Mucosa of descending colon (tissue), 3 donors: ENCODE results near the gene SPACDR. TPM values are rescaled to one million over a fixed set of nuclear protein-coding genes. Genes with fewer than 3 reads are reported as not detected.

Source experiments
- ATAC-seq: fragments of 200-7000 bp; cut with Tn5 transposase; one replicate; pipeline ENCODE4 v1.9.1; 2020; ENCODE audit warnings: mild to moderate bottlenecking, moderate library complexity
- DNase-seq, 3 donors: peaks; one replicate each; pipeline ENCODE4 v3.0.0-alpha.2; 2020
- H3K36me3 ChIP-seq: fragments of 200-600 bp; one replicate; pipeline ENCODE4 v1.8.0; 2021; ENCODE audit warnings: low read depth, mild to moderate bottlenecking
- H3K4me1 ChIP-seq: fragments of 200-600 bp; one replicate; pipeline ENCODE4 v1.8.0; 2021; ENCODE audit warnings: low read depth, mild to moderate bottlenecking
- H3K4me3 ChIP-seq: fragments of 200-600 bp; one replicate; pipeline ENCODE4 v1.8.0; 2021; ENCODE audit warnings: mild to moderate bottlenecking
- H3K9me3 ChIP-seq: fragments of 200-600 bp; one replicate; pipeline ENCODE4 v1.8.0; 2021; ENCODE audit warnings: mild to moderate bottlenecking
- CTCF ChIP-seq: fragments of 200-600 bp; IDR thresholded peaks from one replicate; pipeline ENCODE4 v1.8.0; 2022; ENCODE audit warnings: antibody characterized with exemption, mild to moderate bottlenecking
- intact Hi-C, 2 donors: fragments of 100-400 bp; cut with DNase I in 1 of 2; cut with micrococcal nuclease in 1 of 2; formaldehyde crosslinking; loops; one replicate each; pipeline versions ENCODE4 v1.11.0 to v1.11.1; 2022; cut with DNase I, micrococcal nuclease
- long read RNA-seq, 2 donors: library from polyadenylated mRNA; unstranded; transcript quantifications; one replicate each; pipeline ENCODE4 v2.0.0, GENCODE V29; 2019 to 2021
- total RNA-seq, 3 donors: library from RNA; stranded (reverse); fragmentation: NEBNext Ultra II Directional in 2 of 3; extraction: Animal tissue kit (Norgen Biotek cat#: 25700) in 2 of 3; gene quantifications; one replicate each; pipeline versions ENCODE4 v1.2.1 to v1.2.4, GENCODE V29; 2021 to 2023
- donor health status: DM: no; HTN: no; CAD: no; lungs with moderate emphysema.
- donor health status: DM: no; HTN: no; CAD: no.
- donor health status: DM: no; HTN: yes; CAD: no.

Gene SPACDR, protein sequence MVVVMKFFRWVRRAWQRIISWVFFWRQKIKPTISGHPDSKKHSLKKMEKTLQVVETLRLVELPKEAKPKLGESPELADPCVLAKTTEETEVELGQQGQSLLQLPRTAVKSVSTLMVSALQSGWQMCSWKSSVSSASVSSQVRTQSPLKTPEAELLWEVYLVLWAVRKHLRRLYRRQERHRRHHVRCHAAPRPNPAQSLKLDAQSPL
- 1 to 10 TPM in 1 of 3 donors, under 1 TPM in 2; 0.43 to 1.0 (median 0.96) TPM for total RNA-seq
- long read RNA-seq, donor 1, result 0 reads
- long read RNA-seq, donor 2, result 0 reads

- Histone ChIP-seq H3K9me3 (no peaks in the 10 kb centered on the region), H3K4me1 (no peaks in the 10 kb centered on the region), H3K36me3 (no peaks in the 10 kb centered on the region), H3K4me3 (no peak within 1 kb of the TSS)
- DNase-seq (no peak), ATAC-seq (no peak)
- TF ChIP-seq CTCF, result no peak
- intact Hi-C loops, result loop anchor here in 1 of 2 donors (5.0 kb wide), 1 partner anchor 98 kb away; no protein-coding TSS in a partner anchor
These were observed at the start of gene SPACDR for GRCh38 chr7:100464210-100464660. Gene SPACDR, minus strand, starts transcription at chr7:100464260. Its CDS starts 235 bp downstream, at chr7:100464025.

GRCh38 chr7:100513212-100513810 lies 49.3 kb upstream of the SPACDR start:
- no peaks in the 10 kb centered on the region for H3K36me3 ChIP-seq
- intact Hi-C loops, result no loop called here
- no peak overlapping the region for H3K4me3 ChIP-seq
- ATAC-seq (no peak), DNase-seq (no peak)
- peaks cover 5% of the 10 kb centered on the region for H3K4me1 ChIP-seq
- no peaks in the 10 kb centered on the region for H3K9me3 ChIP-seq
- no peak for TF ChIP-seq CTCF

GRCh38 chr7:100510437-100511239 lies 46.6 kb upstream of the SPACDR start:
- no peak overlapping the region for H3K4me3 ChIP-seq
- no peaks in the 10 kb centered on the region for H3K9me3 ChIP-seq
- ATAC-seq (no peak), DNase-seq (no peak)
- TF ChIP-seq CTCF, result no peak
- no peaks in the 10 kb centered on the region for H3K4me1 ChIP-seq
- no peaks in the 10 kb centered on the region for H3K36me3 ChIP-seq
- intact Hi-C loops, result no loop called here

- DNase-seq (no peak), ATAC-seq (no peak)
- intact Hi-C loops, result no loop called here
- Histone ChIP-seq H3K9me3 (no peaks in the 10 kb centered on the region), H3K4me1 (no peaks in the 10 kb centered on the region), H3K36me3 (no peaks in the 10 kb centered on the region), H3K4me3 (no peak overlapping the region)
- no peak for TF ChIP-seq CTCF
These were observed 45.2 kb upstream of the SPACDR start for GRCh38 chr7:100509231-100509630.

- Histone ChIP-seq H3K9me3 (no peaks in the 10 kb centered on the region), H3K4me3 (no peak overlapping the region), H3K4me1 (no peaks in the 10 kb centered on the region), H3K36me3 (no peaks in the 10 kb centered on the region)
- no peak for DNase-seq
- intact Hi-C loops, result no loop called here
- TF ChIP-seq CTCF, result no peak
- no peak for ATAC-seq
These were observed 42.4 kb upstream of the SPACDR start for GRCh38 chr7:100506356-100506923.
